Measurements from ENCODE around the gene RRP9.

Gene RRP9

DNA sequence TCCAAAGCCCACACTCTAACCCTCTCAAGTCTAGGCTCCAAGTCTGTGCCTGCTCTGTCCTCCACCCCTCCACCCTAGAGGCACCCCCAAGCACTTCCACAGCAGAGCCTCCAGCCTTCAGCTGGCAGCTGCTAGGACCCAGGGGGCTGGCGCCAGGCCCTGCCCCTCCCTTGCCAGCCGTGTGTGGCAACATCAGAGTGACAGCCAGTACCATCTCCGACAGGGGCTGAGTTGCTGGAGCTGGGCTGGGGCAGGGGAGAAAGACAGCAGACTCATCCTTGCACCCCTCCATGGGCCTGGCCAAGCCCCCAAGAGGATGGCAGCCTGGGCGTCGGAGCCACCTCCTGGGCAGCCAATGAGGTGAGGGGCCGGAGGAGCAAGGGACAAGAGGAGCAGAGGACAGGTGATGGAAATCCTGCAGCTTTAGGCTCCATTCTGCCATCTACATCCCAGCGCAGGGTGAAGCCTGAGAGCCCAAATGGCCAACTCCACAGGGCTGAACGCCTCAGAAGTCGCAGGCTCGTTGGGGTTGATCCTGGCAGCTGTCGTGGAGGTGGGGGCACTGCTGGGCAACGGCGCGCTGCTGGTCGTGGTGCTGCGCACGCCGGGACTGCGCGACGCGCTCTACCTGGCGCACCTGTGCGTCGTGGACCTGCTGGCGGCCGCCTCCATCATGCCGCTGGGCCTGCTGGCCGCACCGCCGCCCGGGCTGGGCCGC, 13.6 kb upstream of the RRP9 start, which contains the start of gene GPR62:
GPR62 (plus strand) TSS at position 207 of the 718 bp plus-strand sequence; CDS start at position 479, 272 bp downstream.
- no peak for DNase-seq

GRCh38 chr3:51954713-51955112, 13.0 kb upstream of the RRP9 start:
- no peak for DNase-seq

DNA sequence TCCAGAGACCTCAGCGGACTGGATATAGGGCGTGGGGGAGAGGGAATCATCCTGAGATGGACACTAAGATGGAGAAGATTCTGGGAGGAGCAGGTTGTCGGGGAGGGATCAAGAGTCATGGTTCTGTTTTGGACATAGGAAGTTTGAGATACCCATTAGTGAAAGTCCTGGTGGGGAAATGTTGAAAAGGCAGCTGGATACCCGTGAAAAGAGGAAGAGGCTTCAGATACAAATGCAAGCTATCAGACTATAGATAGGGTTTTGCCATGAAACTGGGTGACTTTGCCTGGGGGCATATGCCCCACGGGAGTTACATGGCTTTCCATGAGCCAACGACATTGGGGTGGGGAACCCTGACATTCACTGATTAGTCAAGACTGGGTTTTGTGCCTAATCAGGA, 12.4 kb upstream of the RRP9 start:
- no peak for DNase-seq

DNA sequence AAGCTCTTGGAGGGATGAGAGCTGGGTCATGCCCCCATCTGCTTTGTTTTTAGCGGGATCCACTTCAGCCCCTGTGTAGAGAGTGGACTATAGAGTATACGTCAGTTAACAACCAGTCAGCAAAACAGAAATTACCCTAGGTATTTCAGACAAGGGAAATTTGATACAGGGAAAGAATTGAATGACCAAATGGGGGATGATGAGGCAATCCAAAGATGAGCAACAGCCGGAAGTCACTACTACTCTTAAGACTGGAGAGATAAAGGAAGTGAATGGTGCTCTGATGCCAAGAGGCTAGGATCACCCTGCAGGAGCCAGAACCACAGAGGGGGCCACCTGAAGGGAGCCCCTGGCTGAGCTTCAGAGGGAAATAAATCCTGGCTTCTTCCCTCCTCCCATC, 11.7 kb upstream of the RRP9 start:
- no peak for DNase-seq

DNA sequence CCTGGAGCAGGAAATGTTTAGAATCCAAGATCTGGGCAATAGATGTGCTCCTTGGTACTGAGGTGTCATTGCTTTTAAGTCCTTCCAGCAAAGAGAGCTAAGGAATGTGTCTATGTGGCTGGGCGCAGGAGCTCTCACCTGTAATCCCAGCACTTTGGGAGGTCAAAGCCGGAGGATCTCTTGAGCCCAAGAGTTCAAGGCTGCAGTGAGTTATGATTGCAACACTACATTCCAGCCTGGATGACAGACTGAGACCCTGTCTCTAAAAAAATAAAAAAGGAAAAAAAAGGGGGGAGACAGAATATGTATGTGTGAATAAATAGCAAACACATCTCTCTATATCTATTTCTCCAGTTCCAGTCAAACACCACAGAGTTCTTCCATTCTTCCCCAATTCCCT, 9.2 kb upstream of the RRP9 start:
- no peak for DNase-seq

GRCh38 chr3:51949121-51949520, 7.4 kb upstream of the RRP9 start:
- DNase-seq = no peak

GRCh38 chr3:51948016-51948580, 6.4 kb upstream of the RRP9 start:
- no peak for DNase-seq

GRCh38 chr3:51947215-51947900, 5.7 kb upstream of the RRP9 start:
- DNase-seq = no peak

GRCh38 chr3:51946796-51947195, 5.1 kb upstream of the RRP9 start:
- no peak for DNase-seq

GRCh38 chr3:51945926-51946705, 4.4 kb upstream of the RRP9 start:
- DNase-seq = no peak

DNA sequence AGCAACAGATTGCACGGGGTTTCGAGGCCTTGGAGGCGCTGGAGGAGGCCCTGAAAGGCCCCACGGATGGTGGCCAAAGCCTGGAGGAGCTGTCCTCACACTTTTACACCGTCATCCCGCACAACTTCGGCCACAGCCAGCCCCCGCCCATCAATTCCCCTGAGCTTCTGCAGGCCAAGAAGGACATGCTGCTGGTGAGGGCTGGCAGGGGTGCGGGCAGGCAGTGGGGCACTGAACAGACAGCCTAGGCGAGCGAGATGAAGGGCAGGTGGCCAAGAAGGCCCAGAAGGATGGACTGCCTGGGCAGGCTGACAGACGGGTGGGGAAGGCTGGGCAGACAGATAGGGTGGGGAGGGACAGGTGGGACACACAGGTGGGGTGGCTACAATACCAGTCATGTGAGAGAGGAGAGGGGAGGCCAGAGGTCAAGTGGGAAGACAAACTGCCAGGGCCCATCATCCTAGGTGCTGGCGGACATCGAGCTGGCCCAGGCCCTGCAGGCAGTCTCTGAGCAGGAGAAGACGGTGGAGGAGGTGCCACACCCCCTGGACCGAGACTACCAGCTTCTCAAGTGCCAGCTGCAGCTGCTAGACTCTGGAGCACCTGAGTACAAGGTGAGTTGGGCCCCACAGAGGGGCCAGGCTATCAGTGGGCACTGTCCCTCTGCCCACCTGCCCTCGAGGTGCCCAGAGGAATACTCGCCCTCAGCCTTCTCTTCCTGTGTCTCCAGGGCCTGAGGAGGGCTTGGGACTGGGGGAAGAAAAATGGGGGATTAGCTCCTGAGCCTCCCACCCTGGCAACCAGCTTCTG, 3.5 kb upstream of the RRP9 start:
- no peak for DNase-seq

GRCh38 chr3:51944451-51945021, 2.8 kb upstream of the RRP9 start:
- DNase-seq = no peak

DNA sequence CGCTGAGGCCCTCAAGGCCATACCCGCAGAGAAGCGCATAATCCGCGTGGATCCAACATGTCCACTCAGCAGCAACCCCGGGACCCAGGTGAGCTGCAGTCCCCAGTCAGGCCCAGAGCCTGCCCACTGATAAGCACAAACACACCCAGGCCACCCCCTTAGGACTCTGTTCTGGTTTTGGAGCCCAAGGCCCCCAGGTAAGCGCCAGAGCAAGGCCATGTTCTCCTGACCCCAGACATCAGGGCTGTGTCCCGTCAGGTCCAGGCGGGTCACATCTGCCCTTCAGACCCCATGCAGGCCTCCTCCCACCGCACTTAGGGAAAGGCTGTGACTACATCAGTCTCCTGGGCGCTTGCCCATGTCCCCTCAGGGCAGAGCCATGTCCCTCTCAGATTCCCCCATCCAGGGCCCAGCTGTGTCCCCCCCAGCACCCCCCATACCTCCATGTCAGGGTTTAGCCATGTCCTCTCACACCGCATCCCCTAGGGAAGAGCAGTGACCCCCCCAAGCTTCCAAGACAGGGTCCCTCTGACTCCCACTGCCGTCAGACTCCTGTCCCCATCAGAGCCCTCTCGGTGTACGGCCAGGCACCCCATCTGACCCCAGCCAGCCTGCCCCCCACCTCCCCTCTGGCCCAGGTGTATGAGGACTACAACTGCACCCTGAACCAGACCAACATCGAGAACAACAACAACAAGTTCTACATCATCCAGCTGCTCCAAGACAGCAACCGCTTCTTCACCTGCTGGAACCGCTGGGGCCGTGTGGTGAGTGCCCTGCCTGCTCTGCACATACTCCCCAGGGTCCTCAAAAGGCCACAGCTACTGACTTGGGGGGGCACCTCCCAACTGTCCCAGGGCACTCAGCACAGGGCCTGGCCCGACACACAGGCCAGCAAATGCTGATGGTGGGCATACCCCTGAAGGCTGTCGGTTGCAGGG, 2.0 kb upstream of the RRP9 start:
- DNase-seq = no peak

DNA sequence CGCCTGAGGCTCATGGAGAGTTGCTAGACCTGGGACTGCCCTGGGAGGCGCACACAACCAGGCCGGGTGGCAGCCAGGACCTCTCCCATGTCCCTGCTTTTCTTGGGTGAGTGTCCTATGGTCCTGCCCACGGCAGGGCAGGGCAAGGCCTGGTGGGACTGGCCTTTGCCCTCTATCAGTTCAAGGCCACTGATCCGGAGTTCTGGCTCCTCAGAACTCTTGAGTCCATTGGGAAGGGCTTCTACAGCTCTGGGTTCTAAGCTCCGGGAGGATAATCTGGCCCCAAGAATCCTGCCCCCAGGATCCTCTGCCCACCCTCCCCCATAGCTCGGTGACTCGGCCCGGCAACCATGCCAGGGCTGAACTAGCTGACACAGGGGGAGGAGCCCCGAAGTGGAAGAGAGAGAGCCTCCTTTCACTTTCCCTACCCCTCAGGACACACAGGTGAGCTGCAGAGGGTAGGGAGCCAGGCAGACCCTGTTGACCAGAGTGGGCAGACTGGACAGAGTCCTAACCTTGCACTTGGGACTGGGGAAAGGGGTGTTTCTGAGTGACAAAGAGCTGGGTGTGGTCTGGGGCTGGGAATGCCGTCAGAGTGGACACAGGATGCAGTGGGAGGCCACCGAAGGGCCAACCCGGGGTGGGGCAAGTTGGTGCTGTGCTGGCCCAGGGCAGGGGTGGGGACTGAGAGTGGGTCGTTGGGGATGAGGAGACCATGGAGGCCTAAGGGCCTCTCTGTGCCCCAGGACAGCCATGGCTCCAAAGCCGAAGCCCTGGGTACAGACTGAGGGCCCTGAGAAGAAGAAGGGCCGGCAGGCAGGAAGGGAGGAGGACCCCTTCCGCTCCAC, 1.1 kb upstream of the RRP9 start:
- no peak for DNase-seq

DNA sequence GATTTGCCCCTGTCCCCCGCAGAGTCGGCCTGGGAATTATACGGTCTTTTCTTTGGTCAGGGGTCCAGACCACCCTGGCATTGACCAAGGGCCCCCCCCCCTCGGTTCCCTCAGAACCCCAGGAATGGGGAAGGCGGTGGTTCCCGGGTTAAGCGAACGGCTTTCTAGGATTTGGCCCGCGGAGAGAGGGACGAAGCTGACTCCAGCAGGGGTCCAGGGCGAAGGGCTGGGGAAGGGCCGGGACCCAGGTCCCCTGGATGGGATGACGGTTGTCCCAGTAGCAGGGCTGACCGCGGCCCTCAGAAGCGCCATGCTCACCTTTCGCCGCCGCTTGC, 274 bp downstream of the RRP9 start:
- no peak for DNase-seq

GRCh38 chr3:51940648-51941462, 849 bp downstream of the RRP9 start:
- no peak for DNase-seq

DNA sequence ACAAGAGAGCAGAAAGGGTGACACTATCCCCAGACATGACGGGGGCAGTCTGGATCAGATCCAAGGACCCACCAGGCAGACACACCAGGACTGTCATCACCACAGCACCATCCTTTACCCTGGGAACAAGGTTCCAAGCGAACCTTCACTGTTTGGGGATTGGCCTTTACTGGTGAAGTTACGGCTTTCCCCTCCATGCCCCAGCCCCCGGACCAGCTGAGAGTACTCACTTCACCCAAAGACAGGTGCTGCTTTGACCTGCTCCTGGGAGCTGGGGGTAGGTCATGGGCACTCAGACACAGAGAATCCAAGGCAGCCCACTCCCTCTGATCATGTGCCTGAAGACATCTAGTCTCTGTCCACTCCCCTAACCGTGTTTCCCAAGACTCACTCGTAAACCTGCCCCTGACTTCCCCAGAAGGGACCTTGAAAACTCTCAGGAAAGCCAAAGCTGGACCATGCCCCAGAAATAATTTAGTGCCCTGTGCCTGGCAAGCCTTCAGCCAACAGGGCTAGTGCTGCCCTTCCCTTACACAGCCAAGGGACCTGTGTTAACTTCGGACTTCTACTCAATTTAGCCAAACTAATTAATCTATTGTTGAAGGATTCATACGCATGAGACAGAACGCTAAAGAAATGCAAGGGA, 2.8 kb downstream of the RRP9 start:
- DNase-seq = no peak

DNA sequence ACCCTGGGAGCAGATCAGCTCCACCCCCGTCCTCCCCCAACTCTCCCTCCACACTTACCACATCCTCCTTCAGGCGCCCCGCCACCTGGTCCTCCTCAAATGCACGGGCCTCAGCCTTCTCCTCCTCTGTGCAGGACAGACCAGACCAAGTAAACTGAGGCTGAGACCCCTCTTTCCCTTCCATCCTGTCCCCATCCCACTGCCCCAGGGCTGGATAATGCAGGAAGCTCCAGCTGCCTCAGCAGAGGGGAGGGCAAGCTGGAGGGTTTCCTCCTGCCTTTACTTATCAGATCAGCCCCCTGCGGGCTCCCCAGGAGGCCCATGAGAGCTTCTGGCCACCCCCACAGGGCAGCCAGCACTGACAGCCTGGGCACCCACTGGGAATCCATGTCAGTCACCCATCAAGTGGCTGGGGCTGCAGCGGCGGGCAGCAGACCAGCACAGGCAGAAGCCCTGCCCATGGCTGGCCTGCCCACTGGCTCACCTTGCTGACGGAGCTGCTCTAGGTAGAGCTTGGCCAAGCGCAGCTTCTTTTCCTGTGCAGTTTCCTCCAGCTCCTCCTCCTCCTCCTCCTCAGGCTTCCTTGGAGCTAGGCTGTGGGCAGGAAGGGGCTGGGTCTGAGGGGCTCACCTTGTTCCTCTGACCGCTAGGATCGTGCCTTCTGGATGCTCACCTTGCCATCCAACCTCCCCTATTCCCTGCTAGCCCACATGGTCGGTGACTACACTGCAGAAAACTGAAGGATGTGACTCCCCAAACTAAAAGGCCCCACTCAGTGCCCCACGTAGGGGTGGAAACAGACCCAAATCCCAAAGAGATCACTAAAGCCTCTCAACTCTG, 3.9 kb downstream of the RRP9 start:
- no peak for DNase-seq
